CD4-positive, alpha-beta memory T cell (primary cell): Measurements from ENCODE around the gene OR51G1. TPM values are rescaled to one million over a fixed set of nuclear protein-coding genes. Genes with fewer than 3 reads are reported as not detected.

Source experiments
- CTCF ChIA-PET: fragments of 350-600 bp; sonication (Branson Sonifier 250); formaldehyde crosslinking; loops from one replicate; lab custom pipeline; 2021; ENCODE audit warnings: inconsistent platforms; ENCODE audit not compliant: partially characterized antibody; lab: Charles Lee
- POLR2A ChIA-PET: fragments of 350-600 bp; sonication (Branson Sonifier 250); formaldehyde crosslinking; loops from one replicate; lab custom pipeline; 2021; ENCODE audit not compliant: partially characterized antibody; lab: Charles Lee
- DNase-seq, 5 donors: peaks; one replicate each; pipeline versions ENCODE4 v3.0.0 to v3.0.0-alpha.2; 2020 to 2022; ENCODE audit warnings: mixed read lengths in 1 of 5
- H3K27ac ChIP-seq: one replicate; pipeline ENCODE4 v1.7.0; 2013; ENCODE audit warnings: low read depth, low read length
- H3K27me3 ChIP-seq: 2 replicates; pipeline ENCODE4 v1.7.0; 2013; ENCODE audit warnings: mild to moderate bottlenecking, low read length, moderate library complexity; ENCODE audit not compliant: insufficient read depth
- H3K36me3 ChIP-seq: 2 replicates; pipeline ENCODE4 v1.7.0; 2013; ENCODE audit warnings: mild to moderate bottlenecking, low read length, moderate library complexity; ENCODE audit not compliant: insufficient read depth
- H3K4me1 ChIP-seq: 2 replicates; pipeline ENCODE4 v1.7.0; 2013; ENCODE audit warnings: mild to moderate bottlenecking, low read length, moderate library complexity; ENCODE audit not compliant: insufficient read depth
- H3K4me3 ChIP-seq, 2 donors: one replicate each; pipeline ENCODE4 v1.7.0; 2013; ENCODE audit warnings: low read length in 2 of 2, mild to moderate bottlenecking in 1 of 2
- H3K9me3 ChIP-seq, 2 donors: one replicate each; pipeline ENCODE4 v1.7.0; 2013; ENCODE audit warnings: low read length in 2 of 2, control low read depth in 1 of 2; ENCODE audit not compliant: control insufficient read depth in 1 of 2
- H3K27ac Mint-ChIP-seq, 7 donors: one replicate each; pipeline ENCODE4 v1.8.0; 2020 to 2021; ENCODE audit warnings: mixed read lengths in 7 of 7, mild to moderate bottlenecking in 6 of 7, inconsistent platforms in 3 of 7, moderate library complexity in 3 of 7
- H3K27me3 Mint-ChIP-seq, 2 donors: one replicate each; pipeline ENCODE4 v1.8.0; 2020 to 2021; ENCODE audit warnings: mixed read lengths in 2 of 2
- H3K36me3 Mint-ChIP-seq, 2 donors: one replicate each; pipeline ENCODE4 v1.8.0; 2020 to 2021; ENCODE audit warnings: mixed read lengths in 2 of 2, inconsistent platforms in 1 of 2, mild to moderate bottlenecking in 1 of 2
- H3K4me1 Mint-ChIP-seq, 4 donors: one replicate each; pipeline ENCODE4 v1.8.0; 2020 to 2021; ENCODE audit warnings: mixed read lengths in 4 of 4, mild to moderate bottlenecking in 1 of 4
- H3K4me3 Mint-ChIP-seq, 8 donors: one replicate each; pipeline ENCODE4 v1.8.0; 2020 to 2021; ENCODE audit warnings: mixed read lengths in 8 of 8, mild to moderate bottlenecking in 7 of 8, moderate library complexity in 6 of 8, inconsistent platforms in 3 of 8
- H3K9me3 Mint-ChIP-seq, 8 donors: one replicate each; pipeline ENCODE4 v1.8.0; 2020 to 2021; ENCODE audit warnings: mixed read lengths in 8 of 8, mild to moderate bottlenecking in 5 of 8, inconsistent platforms in 3 of 8, moderate library complexity in 1 of 8
- intact Hi-C: fragments of 100-400 bp; cut with micrococcal nuclease; formaldehyde crosslinking; loops from one replicate; pipeline ENCODE4 v1.15.1; 2023
- polyA plus RNA-seq, 2 donors: library from polyadenylated mRNA; unstranded; fragments of 300-500 nt; fragmentation: Illumina TruSeq; gene quantifications; one replicate each; pipeline ENCODE4 v1.2.3, GENCODE V29; 2021
- total RNA-seq, 2 experiments: library from RNA; stranded (reverse); gene quantifications; one replicate each; pipeline ENCODE4 v1.2.3, GENCODE V29; 2021

Gene OR51G1
- total and polyA plus RNA-seq, 4 experiments from 2014 or later: not detected

GRCh38 chr11:4891996-4892640 is 32.0 kb downstream of the OR51G1 start:
- no peak overlapping the region for H3K4me3 Mint-ChIP-seq
- POLR2A ChIA-PET: no interaction called here
- no peaks in the 10 kb centered on the region for H3K9me3 ChIP-seq
- CTCF ChIA-PET: no interaction called here
- peaks cover 0 to 2% of the 10 kb centered on the region in 2 donors for H3K27me3 Mint-ChIP-seq
- DNase-seq: no peak
- no peaks in the 10 kb centered on the region for H3K36me3 ChIP-seq
- H3K27ac Mint-ChIP-seq: no peak overlapping the region
- H3K4me1 ChIP-seq: no peaks in the 10 kb centered on the region
- no peaks in the 10 kb centered on the region for H3K4me1 Mint-ChIP-seq
- H3K36me3 Mint-ChIP-seq: no peaks in the 10 kb centered on the region
- H3K27me3 ChIP-seq: no peaks in the 10 kb centered on the region
- H3K27ac ChIP-seq: no peak overlapping the region
- H3K4me3 ChIP-seq: no peak overlapping the region
- intact Hi-C loops: no loop called here
- H3K9me3 Mint-ChIP-seq: peaks cover 0 to 2% (median 0%) of the 10 kb centered on the region in 8 donors

- no peaks in the 10 kb centered on the region for H3K27me3 ChIP-seq
- no peak overlapping the region for H3K27ac ChIP-seq
- CTCF ChIA-PET: no interaction called here
- Mint-ChIP-seq H3K27ac (no peak overlapping the region), H3K4me1 (no peaks in the 10 kb centered on the region), H3K27me3 (peaks cover 0 to under 1% of the 10 kb centered on the region in 2 donors), H3K36me3 (no peaks in the 10 kb centered on the region), H3K9me3 (peaks cover 0 to 2% (median 0%) of the 10 kb centered on the region in 8 donors), H3K4me3 (no peak overlapping the region)
- intact Hi-C loops: no loop called here
- H3K4me3 ChIP-seq: no peak overlapping the region
- no peak for DNase-seq
- POLR2A ChIA-PET: no interaction called here
- no peaks in the 10 kb centered on the region for H3K9me3 ChIP-seq
- no peaks in the 10 kb centered on the region for H3K4me1 ChIP-seq
- no peaks in the 10 kb centered on the region for H3K36me3 ChIP-seq
These were observed 33.9 kb downstream of the OR51G1 start for GRCh38 chr11:4890279-4890678.

- Mint-ChIP-seq H3K4me3 (no peak overlapping the region), H3K9me3 (no peaks in the 10 kb centered on the region), H3K36me3 (no peaks in the 10 kb centered on the region), H3K4me1 (no peaks in the 10 kb centered on the region), H3K27ac (no peak overlapping the region), H3K27me3 (no peaks in the 10 kb centered on the region)
- CTCF ChIA-PET: no interaction called here
- POLR2A ChIA-PET: no interaction called here
- no peak for DNase-seq
- Histone ChIP-seq H3K4me1 (no peaks in the 10 kb centered on the region), H3K9me3 (no peaks in the 10 kb centered on the region), H3K27me3 (no peaks in the 10 kb centered on the region), H3K27ac (no peak overlapping the region), H3K4me3 (no peak overlapping the region), H3K36me3 (no peaks in the 10 kb centered on the region)
- intact Hi-C loops: no loop called here
These were observed 36.5 kb downstream of the OR51G1 start for GRCh38 chr11:4887591-4887990.

GRCh38 chr11:4886186-4886585 is 38.0 kb downstream of the OR51G1 start:
- Histone ChIP-seq H3K36me3 (no peaks in the 10 kb centered on the region), H3K4me3 (no peak overlapping the region), H3K27me3 (no peaks in the 10 kb centered on the region), H3K27ac (no peak overlapping the region), H3K9me3 (no peaks in the 10 kb centered on the region), H3K4me1 (no peaks in the 10 kb centered on the region)
- H3K4me1 Mint-ChIP-seq: no peaks in the 10 kb centered on the region
- intact Hi-C loops: no loop called here
- no peak for DNase-seq
- ChIA-PET POLR2A (no interaction called here), CTCF (no interaction called here)
- no peaks in the 10 kb centered on the region for H3K36me3 Mint-ChIP-seq
- no peak overlapping the region for H3K4me3 Mint-ChIP-seq
- H3K9me3 Mint-ChIP-seq: peaks cover 0 to 1% (median 0%) of the 10 kb centered on the region in 8 donors
- H3K27me3 Mint-ChIP-seq: no peaks in the 10 kb centered on the region
- H3K27ac Mint-ChIP-seq: no peak overlapping the region

GRCh38 chr11:4884361-4884760 is 39.8 kb downstream of the OR51G1 start:
- Histone ChIP-seq H3K4me1 (no peaks in the 10 kb centered on the region), H3K36me3 (no peaks in the 10 kb centered on the region), H3K27me3 (no peaks in the 10 kb centered on the region), H3K4me3 (no peak overlapping the region), H3K27ac (no peak overlapping the region), H3K9me3 (no peaks in the 10 kb centered on the region)
- CTCF ChIA-PET: no interaction called here
- intact Hi-C loops: no loop called here
- POLR2A ChIA-PET: no interaction called here
- Mint-ChIP-seq H3K27ac (no peak overlapping the region), H3K27me3 (no peaks in the 10 kb centered on the region), H3K4me3 (no peak overlapping the region), H3K9me3 (peaks cover 0 to 1% (median 0%) of the 10 kb centered on the region in 8 donors), H3K36me3 (no peaks in the 10 kb centered on the region), H3K4me1 (no peaks in the 10 kb centered on the region)
- no peak for DNase-seq

GRCh38 chr11:4882543-4882942 is 41.6 kb downstream of the OR51G1 start:
- POLR2A ChIA-PET: no interaction called here

GRCh38 chr11:4881860-4882500 is 42.2 kb downstream of the OR51G1 start, which contains the start of gene OR51T1:
Gene OR51T1 (plus strand): TSS chr11:4881900. CDS start chr11:4881900, 0 bp downstream.
- intact Hi-C loops: no loop called here
- no peaks in the 10 kb centered on the region for H3K4me1 Mint-ChIP-seq

More at GRCh38 chr11:4882543-4882942, 41.6 kb downstream of the OR51G1 start:
- H3K4me3 ChIP-seq: no peak overlapping the region
- Mint-ChIP-seq H3K4me1 (no peaks in the 10 kb centered on the region), H3K27ac (no peak overlapping the region), H3K9me3 (peaks cover 0 to 2% (median 0%) of the 10 kb centered on the region in 8 donors), H3K36me3 (no peaks in the 10 kb centered on the region), H3K4me3 (no peak overlapping the region), H3K27me3 (no peaks in the 10 kb centered on the region)
- H3K27ac ChIP-seq: no peak overlapping the region
- H3K27me3 ChIP-seq: no peaks in the 10 kb centered on the region
- no peak for DNase-seq
- no peaks in the 10 kb centered on the region for H3K36me3 ChIP-seq
- H3K9me3 ChIP-seq: no peaks in the 10 kb centered on the region
- H3K4me1 ChIP-seq: no peaks in the 10 kb centered on the region
- intact Hi-C loops: no loop called here
- CTCF ChIA-PET: no interaction called here

More at GRCh38 chr11:4881860-4882500, 42.2 kb downstream of the OR51G1 start, which contains the start of gene OR51T1:
- Mint-ChIP-seq H3K27ac (no peak within 1 kb of the TSS), H3K27me3 (no peaks in the 10 kb centered on the region), H3K9me3 (peaks cover 0 to 2% (median 0%) of the 10 kb centered on the region in 8 donors), H3K4me3 (no peak within 1 kb of the TSS), H3K36me3 (no peaks in the 10 kb centered on the region)
- Histone ChIP-seq H3K9me3 (no peaks in the 10 kb centered on the region), H3K27me3 (no peaks in the 10 kb centered on the region), H3K4me1 (no peaks in the 10 kb centered on the region), H3K27ac (no peak within 1 kb of the TSS), H3K36me3 (no peaks in the 10 kb centered on the region), H3K4me3 (no peak within 1 kb of the TSS)
- CTCF ChIA-PET: no interaction called here
- no peak for DNase-seq
- POLR2A ChIA-PET: no interaction called here
